RWPE2 (cell line): ENCODE measurements around the gene SLC6A6.

Experiments
- ATAC-seq: fragments of 200-7000 bp; cut with Tn5 transposase; 3 replicates; pipeline ENCODE4 v1.9.1; 2021; ENCODE audit warnings: low read depth
- DNase-seq: peaks from one replicate; pipeline ENCODE4 v3.0.0-alpha.2; 2020; ENCODE audit warnings: low spot score
- H3K27ac ChIP-seq: fragments of 450-650 bp; 2 replicates; pipeline ENCODE4 v1.5.1; 2017; ENCODE audit warnings: mild to moderate bottlenecking; ENCODE audit not compliant: poor library complexity, severe bottlenecking
- H3K27me3 ChIP-seq: fragments of 250-450 bp; sonication (Bioruptor Pico); 2 replicates; pipeline ENCODE4 v1.5.1; 2021; ENCODE audit warnings: mild to moderate bottlenecking, moderate library complexity; ENCODE audit not compliant: insufficient read depth, poor library complexity, severe bottlenecking
- H3K36me3 ChIP-seq: fragments of 250-450 bp; sonication (Bioruptor Pico); 2 replicates; pipeline ENCODE4 v1.5.1; 2020; ENCODE audit warnings: low read depth, mild to moderate bottlenecking, moderate library complexity
- H3K4me1 ChIP-seq: fragments of 250-450 bp; sonication (Bioruptor Pico); 2 replicates; pipeline ENCODE4 v1.5.1; 2021; ENCODE audit warnings: mild to moderate bottlenecking, moderate library complexity; ENCODE audit not compliant: insufficient read depth, poor library complexity, severe bottlenecking
- H3K4me3 ChIP-seq: fragments of 250-450 bp; sonication (Bioruptor Pico); 2 replicates; pipeline ENCODE4 v1.5.1; 2021; ENCODE audit warnings: mild to moderate bottlenecking, moderate library complexity; ENCODE audit not compliant: severe bottlenecking
- H3K9me3 ChIP-seq: fragments of 250-450 bp; sonication (Bioruptor Pico); 2 replicates; pipeline ENCODE4 v1.5.1; 2021; ENCODE audit warnings: mild to moderate bottlenecking, moderate library complexity; ENCODE audit not compliant: severe bottlenecking
- TF ChIP-seq, protein P1 (sequence below): fragments of 450-650 bp; IDR thresholded peaks from one replicate; pipeline ENCODE4 v1.5.1; 2017; ENCODE audit warnings: mild to moderate bottlenecking, moderate library complexity; ENCODE audit not compliant: poor library complexity, severe bottlenecking

The SLC6A6 gene

DNA sequence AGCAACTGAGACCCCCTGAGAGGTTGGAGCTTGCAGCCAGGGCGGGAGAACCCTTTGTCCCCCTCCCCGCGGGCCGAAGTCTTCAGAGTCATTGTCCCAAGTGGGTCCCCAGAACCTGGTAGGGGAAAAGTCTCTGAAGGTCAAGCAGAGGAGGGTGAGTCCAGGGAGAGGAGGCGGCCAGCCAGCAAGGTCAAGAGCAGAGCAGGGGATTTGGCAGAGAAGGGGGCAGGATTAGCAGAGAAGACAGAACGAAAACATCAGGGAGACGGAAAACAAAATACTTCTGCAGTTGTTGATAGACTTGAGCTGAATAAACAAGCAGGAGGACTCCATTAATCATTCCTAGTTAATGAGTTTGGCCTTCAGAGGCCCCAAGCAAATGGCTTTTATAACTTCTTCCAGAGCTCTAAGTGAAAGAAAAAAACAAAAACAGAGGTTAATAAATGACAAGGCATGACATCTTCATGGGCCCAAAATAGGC is 71.0 kb downstream of the SLC6A6 start:
- DNase-seq = no peak
- Histone ChIP-seq H3K36me3 (no peaks in the 10 kb centered on the region), H3K27ac (no peak overlapping the region), H3K27me3 (no peaks in the 10 kb centered on the region), H3K4me1 (peaks cover 8% of the 10 kb centered on the region), H3K4me3 (no peak overlapping the region), H3K9me3 (no peaks in the 10 kb centered on the region)
- no peak for ATAC-seq
- TF ChIP-seq, protein P1, sequence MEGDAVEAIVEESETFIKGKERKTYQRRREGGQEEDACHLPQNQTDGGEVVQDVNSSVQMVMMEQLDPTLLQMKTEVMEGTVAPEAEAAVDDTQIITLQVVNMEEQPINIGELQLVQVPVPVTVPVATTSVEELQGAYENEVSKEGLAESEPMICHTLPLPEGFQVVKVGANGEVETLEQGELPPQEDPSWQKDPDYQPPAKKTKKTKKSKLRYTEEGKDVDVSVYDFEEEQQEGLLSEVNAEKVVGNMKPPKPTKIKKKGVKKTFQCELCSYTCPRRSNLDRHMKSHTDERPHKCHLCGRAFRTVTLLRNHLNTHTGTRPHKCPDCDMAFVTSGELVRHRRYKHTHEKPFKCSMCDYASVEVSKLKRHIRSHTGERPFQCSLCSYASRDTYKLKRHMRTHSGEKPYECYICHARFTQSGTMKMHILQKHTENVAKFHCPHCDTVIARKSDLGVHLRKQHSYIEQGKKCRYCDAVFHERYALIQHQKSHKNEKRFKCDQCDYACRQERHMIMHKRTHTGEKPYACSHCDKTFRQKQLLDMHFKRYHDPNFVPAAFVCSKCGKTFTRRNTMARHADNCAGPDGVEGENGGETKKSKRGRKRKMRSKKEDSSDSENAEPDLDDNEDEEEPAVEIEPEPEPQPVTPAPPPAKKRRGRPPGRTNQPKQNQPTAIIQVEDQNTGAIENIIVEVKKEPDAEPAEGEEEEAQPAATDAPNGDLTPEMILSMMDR = no peak

DNA sequence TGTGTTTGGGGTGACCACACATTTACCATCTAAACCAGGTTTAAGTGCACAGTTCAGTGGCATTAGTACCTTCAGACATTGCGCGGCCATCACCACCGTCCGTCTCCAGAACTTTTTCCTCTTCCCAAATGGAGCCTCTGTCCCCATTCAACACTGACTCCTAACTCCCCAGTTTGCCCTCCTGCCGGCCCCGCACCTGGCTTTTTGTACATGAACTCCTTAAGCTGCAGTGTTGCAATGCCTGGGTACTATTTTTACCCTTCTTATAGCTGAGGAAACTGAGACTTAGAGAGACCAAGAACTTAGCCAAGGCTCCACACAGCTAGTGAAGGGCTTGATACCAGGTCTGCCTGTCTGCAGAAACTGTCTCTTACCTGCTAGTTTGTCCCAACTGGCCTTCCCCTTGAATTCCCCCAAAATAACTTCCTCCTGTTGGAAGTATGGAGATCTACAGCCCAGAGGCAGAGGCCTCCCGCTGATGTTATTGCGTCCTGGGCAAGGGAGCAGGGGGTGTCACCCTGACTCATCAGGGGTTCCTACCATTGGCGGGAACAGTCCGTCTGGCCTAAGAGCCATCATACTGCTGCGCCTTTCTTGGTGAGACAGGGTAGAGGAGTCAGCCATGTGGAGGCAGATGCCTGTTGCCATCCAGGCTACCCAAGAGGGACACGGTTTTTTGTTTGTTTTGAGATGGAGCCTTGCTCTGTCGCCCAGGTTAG is 72.1 kb downstream of the SLC6A6 start:
- no peak for DNase-seq
- no peaks in the 10 kb centered on the region for H3K9me3 ChIP-seq
- no peak overlapping the region for H3K4me3 ChIP-seq
- ATAC-seq = no peak
- no peak overlapping the region for H3K27ac ChIP-seq
- peaks cover 8% of the 10 kb centered on the region for H3K4me1 ChIP-seq
- no peaks in the 10 kb centered on the region for H3K36me3 ChIP-seq
- H3K27me3 ChIP-seq = no peaks in the 10 kb centered on the region
- TF ChIP-seq, protein P1 = no peak

GRCh38 chr3:14475621-14476020 is 73.2 kb downstream of the SLC6A6 start:
- TF ChIP-seq, protein P1 = no peak
- no peak overlapping the region for H3K27ac ChIP-seq
- no peaks in the 10 kb centered on the region for H3K27me3 ChIP-seq
- DNase-seq (no peak), ATAC-seq (no peak)
- no peaks in the 10 kb centered on the region for H3K36me3 ChIP-seq
- no peaks in the 10 kb centered on the region for H3K9me3 ChIP-seq
- H3K4me3 ChIP-seq = no peak overlapping the region
- H3K4me1 ChIP-seq = peaks cover 8% of the 10 kb centered on the region

DNA sequence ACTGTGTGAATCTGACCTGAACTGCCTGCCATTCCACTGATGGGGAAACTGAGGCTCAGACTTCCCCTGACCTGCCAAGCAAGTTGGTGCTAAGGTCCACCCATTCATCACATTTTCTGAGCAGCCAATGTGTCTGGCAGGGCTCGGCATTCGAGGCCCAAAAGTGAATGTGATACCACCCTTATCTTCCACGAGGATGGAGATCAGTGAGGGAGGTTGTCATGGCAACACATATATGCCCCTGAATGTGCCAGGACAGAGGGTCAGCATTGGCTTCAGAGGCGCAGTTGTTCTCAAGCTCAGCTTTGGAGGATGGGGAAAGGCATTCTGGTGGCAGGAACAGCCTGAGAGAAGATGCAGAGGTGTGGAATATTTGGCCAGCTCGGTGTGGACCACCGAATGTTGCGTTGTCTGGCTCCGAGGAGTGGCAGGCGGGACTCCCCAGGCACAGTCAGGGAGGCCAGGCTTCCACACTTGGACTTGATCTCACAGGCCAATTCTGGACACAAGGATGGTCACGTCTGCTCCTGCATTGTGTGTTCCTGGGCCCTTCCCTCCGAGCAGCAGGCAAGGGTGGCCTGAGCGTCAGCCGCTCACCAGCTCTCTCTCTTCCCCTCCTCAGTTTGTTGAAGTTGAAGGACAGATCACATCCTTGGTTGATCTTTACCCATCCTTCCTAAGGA is 74.3 kb downstream of the SLC6A6 start:
- Histone ChIP-seq H3K36me3 (no peaks in the 10 kb centered on the region), H3K9me3 (no peaks in the 10 kb centered on the region)
- ATAC-seq = no peak

More for the DNA sequence above, 74.3 kb downstream of the SLC6A6 start:
- TF ChIP-seq, protein P1 = no peak
- Histone ChIP-seq H3K27ac (no peak overlapping the region), H3K27me3 (no peaks in the 10 kb centered on the region), H3K4me3 (no peak overlapping the region), H3K4me1 (peaks cover 8% of the 10 kb centered on the region)
- no peak for DNase-seq
